ENCODE results near the gene MAG. TPM values are rescaled to one million over a fixed set of nuclear protein-coding genes. Genes with fewer than 3 reads are reported as not detected.

Gene MAG
- total and polyA plus RNA-seq, 12 donors: 0.33 to 45.0 (median 2.1) TPM; not detected in 1

DNA sequence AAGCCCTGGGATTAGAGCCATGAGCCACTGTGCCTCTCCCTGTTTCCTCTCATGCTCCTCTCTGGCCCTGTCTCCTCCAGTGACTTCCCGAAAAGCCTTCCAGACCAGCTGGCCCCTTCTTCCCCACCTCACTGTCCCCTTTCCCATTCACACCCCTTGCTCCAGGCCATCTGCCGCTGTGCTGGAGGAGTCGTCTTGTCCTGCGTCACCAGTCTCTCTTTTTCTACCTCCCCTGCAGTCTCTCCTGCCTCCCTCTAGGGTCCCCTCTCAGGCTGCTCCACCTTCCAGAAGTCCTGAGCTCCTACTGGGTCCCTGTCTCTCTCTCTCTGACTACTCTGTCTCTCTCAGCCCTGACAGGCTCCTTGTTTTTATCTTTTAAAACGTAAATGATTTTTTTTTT, 50.5 kb downstream of the MAG start:
- Histone ChIP-seq H3K27me3 (no peaks in the 10 kb centered on the region), H3K36me3 (replicated peaks in 1 of 2) (no peaks in the 10 kb centered on the region), H3K4me3 (no peak overlapping the region), H3K9me3 (replicated peaks in 1 of 3) (no peaks in the 10 kb centered on the region), H3K27ac (no peak overlapping the region), H3K4me1 (replicated peaks in 1 of 2) (no peaks in the 10 kb centered on the region)
- DNase-seq: no peak
- 68 to 84% (median 78%) methylated on average over 5 of the region's 5 CpGs for WGBS, 4 donors
- TF ChIP-seq, protein P1, sequence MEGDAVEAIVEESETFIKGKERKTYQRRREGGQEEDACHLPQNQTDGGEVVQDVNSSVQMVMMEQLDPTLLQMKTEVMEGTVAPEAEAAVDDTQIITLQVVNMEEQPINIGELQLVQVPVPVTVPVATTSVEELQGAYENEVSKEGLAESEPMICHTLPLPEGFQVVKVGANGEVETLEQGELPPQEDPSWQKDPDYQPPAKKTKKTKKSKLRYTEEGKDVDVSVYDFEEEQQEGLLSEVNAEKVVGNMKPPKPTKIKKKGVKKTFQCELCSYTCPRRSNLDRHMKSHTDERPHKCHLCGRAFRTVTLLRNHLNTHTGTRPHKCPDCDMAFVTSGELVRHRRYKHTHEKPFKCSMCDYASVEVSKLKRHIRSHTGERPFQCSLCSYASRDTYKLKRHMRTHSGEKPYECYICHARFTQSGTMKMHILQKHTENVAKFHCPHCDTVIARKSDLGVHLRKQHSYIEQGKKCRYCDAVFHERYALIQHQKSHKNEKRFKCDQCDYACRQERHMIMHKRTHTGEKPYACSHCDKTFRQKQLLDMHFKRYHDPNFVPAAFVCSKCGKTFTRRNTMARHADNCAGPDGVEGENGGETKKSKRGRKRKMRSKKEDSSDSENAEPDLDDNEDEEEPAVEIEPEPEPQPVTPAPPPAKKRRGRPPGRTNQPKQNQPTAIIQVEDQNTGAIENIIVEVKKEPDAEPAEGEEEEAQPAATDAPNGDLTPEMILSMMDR (IDR thresholded peaks at IDR 0.05): no peak
- TF ChIP-seq POLR2A (IDR thresholded peaks at IDR 0.05): no peak
- intact Hi-C loops (cut with DNase I): no loop called here

DNA sequence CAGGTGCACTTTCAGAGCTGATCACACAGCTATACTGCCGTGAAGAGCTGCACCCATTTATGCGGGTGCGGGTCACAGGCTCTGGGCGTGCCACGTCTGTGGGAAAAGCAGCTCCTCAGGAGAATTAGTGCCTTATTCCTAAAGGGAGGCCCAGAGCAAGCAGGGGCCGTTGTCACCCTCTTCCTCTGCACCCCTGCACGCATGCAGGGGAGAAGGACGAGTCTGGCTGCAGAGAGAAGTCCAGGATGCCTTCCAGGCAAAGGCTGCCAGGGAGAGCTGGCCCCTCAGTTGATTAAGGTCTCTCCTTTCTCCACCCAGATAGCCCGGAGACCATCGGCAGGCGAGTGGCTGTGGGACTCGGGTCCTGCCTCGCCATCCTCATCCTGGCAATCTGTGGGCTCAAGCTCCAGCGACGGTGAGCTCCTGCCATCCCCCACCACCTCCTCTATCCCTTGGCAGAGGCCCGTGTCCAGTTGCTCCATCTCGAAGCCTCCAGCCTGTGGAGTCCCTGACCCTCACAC, 52.6 kb downstream of the MAG start:
- Histone ChIP-seq H3K4me1 (replicated peaks in 1 of 2) (no peaks in the 10 kb centered on the region), H3K36me3 (replicated peaks in 1 of 2) (no peaks in the 10 kb centered on the region), H3K27ac (no peak overlapping the region), H3K27me3 (no peaks in the 10 kb centered on the region), H3K9me3 (replicated peaks in 1 of 3) (no peaks in the 10 kb centered on the region), H3K4me3 (no peak overlapping the region)
- TF ChIP-seq, protein P1 (IDR thresholded peaks at IDR 0.05): no peak
- TF ChIP-seq POLR2A (IDR thresholded peaks at IDR 0.05): no peak
- peak in 1 of 7 donors; percentile 11 for DNase-seq
- WGBS, 4 donors: 80 to 88% (median 82%) methylated on average over 12 to 17 of the region's 17 CpGs
- intact Hi-C loops (cut with DNase I): no loop called here

DNA sequence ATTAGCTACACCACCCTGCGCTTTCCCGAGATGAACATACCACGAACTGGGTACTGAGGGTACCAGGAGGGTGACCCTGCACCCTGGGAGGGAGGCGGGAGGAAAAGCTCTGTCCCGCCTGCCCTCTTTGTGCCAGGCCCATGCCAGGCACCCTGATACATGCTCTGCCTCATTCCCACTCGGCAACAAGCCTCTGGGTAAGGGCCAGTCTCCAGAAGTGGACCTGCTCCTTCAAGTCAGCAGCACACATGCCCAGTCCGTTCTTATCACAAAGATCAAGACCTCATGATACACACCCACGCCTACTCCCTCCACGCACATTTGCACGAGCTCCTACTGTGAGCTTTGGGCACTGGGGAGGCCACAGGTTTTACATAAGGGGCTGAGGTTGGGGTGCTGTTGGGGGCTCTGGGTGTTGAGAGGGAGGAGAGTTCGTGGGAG, 53.7 kb downstream of the MAG start:
- DNase-seq: no peak
- intact Hi-C loops (cut with DNase I): no loop called here

DNA sequence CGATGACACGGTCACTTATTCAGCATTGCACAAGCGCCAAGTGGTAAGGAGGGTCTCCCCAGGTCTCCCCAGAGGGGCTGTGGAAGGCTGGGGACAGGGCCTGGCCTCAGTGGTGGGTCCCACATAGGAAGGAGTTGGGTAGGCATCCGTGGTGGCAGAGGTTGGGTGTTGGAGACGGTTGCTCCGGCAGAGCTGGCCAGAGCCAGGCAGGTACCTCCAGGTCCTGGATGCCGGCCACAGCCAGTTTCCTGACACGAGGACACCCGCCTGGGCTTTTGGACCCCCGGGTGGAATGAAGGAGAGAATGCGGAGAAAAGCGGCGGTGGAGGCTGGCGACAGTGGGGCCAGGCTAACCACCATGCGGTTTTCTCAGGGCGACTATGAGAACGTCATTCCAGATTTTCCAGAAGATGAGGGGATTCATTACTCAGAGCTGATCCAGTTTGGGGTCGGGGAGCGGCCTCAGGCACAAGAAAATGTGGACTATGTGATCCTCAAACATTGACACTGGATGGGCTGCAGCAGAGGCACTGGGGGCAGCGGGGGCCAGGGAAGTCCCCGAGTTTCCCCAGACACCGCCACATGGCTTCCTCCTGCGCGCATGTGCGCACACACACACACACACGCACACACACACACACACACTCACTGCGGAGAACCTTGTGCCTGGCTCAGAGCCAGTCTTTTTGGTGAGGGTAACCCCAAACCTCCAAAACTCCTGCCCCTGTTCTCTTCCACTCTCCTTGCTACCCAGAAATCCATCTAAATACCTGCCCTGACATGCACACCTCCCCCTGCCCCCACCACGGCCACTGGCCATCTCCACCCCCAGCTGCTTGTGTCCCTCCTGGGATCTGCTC, 54.5 kb downstream of the MAG start:
- Histone ChIP-seq H3K4me1 (replicated peaks in 1 of 2) (no peaks in the 10 kb centered on the region), H3K36me3 (replicated peaks in 1 of 2) (no peaks in the 10 kb centered on the region), H3K4me3 (no peak overlapping the region), H3K27me3 (peaks cover 5% of the 10 kb centered on the region), H3K27ac (no peak overlapping the region), H3K9me3 (replicated peaks in 1 of 3) (no peaks in the 10 kb centered on the region)
- intact Hi-C loops (cut with DNase I): no loop called here
- 69 to 80% (median 75%) methylated on average over 21 to 28 of the region's 28 CpGs for WGBS, 4 donors
- no peak for TF ChIP-seq POLR2A (IDR thresholded peaks at IDR 0.05)
- TF ChIP-seq, protein P1 (IDR thresholded peaks at IDR 0.05): no peak
- DNase-seq: peak in 2 of 7 donors; percentile 10 to 46

More for the DNA sequence above, 53.7 kb downstream of the MAG start:
- H3K27me3 ChIP-seq: no peaks in the 10 kb centered on the region
- no peaks in the 10 kb centered on the region for H3K36me3 ChIP-seq (replicated peaks in 1 of 2)
- TF ChIP-seq, protein P1 (IDR thresholded peaks at IDR 0.05): no peak
- TF ChIP-seq POLR2A (IDR thresholded peaks at IDR 0.05): no peak
- no peak overlapping the region for H3K4me3 ChIP-seq
- no peaks in the 10 kb centered on the region for H3K4me1 ChIP-seq (replicated peaks in 1 of 2)
- H3K9me3 ChIP-seq (replicated peaks in 1 of 3): no peaks in the 10 kb centered on the region
- H3K27ac ChIP-seq: no peak overlapping the region
- 75 to 86% (median 80%) methylated on average over 9 to 11 of the region's 11 CpGs for WGBS, 4 donors
